H1 (cell line): ENCODE measurements around the gene KIAA1614. TPM values are rescaled to one million over a fixed set of nuclear protein-coding genes. Genes with fewer than 3 reads are reported as not detected.
A peak's percentile ranks its signal among the peaks of the same experiment; 100 is the strongest.

Source experiments
- BRCA1 ChIP-seq: IDR thresholded peaks from 2 replicates; pipeline ENCODE4 v1.6.1; 2012; ENCODE audit warnings: low read depth, low read length, improper control_type of control experiment
- CTBP2 ChIP-seq: IDR thresholded peaks from 2 replicates; pipeline ENCODE4 v1.7.0; 2011; ENCODE audit warnings: borderline replicate concordance, mild to moderate bottlenecking, moderate library complexity, mixed read lengths, low read length; ENCODE audit not compliant: insufficient read depth, insufficient read length
- KDM5A ChIP-seq: fragments of 200-600 bp; IDR thresholded peaks from 2 replicates; pipeline ENCODE4 v1.7.1; 2012; ENCODE audit warnings: mild to moderate bottlenecking, low read length, inconsistent platforms, mixed read lengths
- TAF1 ChIP-seq: IDR thresholded peaks from 2 replicates; pipeline ENCODE4 v1.6.1; 2011; ENCODE audit warnings: mild to moderate bottlenecking, low read depth, low read length
- TBP ChIP-seq: IDR thresholded peaks from 2 replicates; pipeline ENCODE4 v1.6.1; 2011; ENCODE audit warnings: low read depth, low read length, improper control_type of control experiment
- polyA plus RNA-seq, 7 experiments: library from polyadenylated mRNA; depleted of rRNA in 3 of 7; stranded (reverse) in 5 of 7; unstranded in 2 of 7; fragments of >200 nt in 5 of 7; fragments of 200-250 nt in 2 of 7; gene quantifications; 1 replicate in 5 of 7; 2 replicates in 1 of 7; 4 replicates in 1 of 7; pipeline versions ENCODE4 v1.2.1 to v1.2.3, GENCODE V29; 2011 to 2013; ENCODE audit warnings: missing spikeins in 2 of 7, mixed read lengths in 2 of 7
- total RNA-seq: library from RNA; stranded (reverse); fragmentation: NEBNext Ultra II Directional; extraction: Animal tissue kit (Norgen Biotek cat#: 25700); gene quantifications from 2 replicates; pipeline ENCODE4 v1.2.1, GENCODE V29; 2021
- TF ChIP-seq, protein P1 (sequence below): IDR thresholded peaks from 2 replicates; pipeline ENCODE4 v1.6.1; 2012; ENCODE audit warnings: inconsistent platforms

The KIAA1614 gene
- total and polyA plus RNA-seq, 2 of the 8 experiments (the other 6 are each of a cell fraction or from before 2014, with no cell fraction given) = 1.3 to 3.1 TPM

DNA sequence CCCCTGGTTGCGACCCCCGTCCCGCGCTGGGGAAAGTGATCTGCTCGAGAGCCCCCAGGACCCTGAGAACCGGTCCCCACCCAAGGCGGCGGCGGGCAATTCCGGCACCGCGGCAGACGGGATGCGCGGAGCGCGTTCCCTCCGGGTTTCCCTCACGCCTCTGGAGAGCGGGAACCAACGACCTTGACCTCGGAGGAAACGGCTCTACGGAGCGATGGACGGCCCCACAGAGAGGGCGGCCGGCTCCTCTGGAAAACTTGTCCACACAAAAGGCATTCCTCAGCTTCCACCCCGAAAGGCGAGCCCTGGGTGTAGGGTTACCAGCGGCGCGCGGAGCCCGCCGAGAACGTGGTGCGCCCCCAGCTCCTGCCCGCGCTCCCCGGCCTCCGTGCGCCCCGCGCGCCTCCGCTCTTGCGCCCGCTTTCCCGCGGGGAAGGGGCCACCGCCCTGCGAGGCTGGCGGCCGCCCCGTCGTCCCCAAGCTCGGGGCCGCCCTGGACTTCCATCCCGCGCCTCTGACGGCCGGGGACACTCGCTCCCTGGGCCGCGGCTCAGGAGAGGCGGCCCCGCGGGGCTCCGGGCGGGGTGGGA is 391 bp upstream of the KIAA1614 start (continued):
- TF ChIP-seq, protein P1, sequence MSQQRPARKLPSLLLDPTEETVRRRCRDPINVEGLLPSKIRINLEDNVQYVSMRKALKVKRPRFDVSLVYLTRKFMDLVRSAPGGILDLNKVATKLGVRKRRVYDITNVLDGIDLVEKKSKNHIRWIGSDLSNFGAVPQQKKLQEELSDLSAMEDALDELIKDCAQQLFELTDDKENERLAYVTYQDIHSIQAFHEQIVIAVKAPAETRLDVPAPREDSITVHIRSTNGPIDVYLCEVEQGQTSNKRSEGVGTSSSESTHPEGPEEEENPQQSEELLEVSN = peak; percentile 91
- no peak for TF ChIP-seq CTBP2
- TF ChIP-seq TBP = peak; percentile 50; the same call in 1 of the 2 replicates
- no peak for TF ChIP-seq BRCA1
- peak; percentile 59; the same call in 1 of the 2 replicates for TF ChIP-seq TAF1
- TF ChIP-seq KDM5A = no peak
